Measurements from ENCODE around the gene GAK. TPM values are rescaled to one million over a fixed set of nuclear protein-coding genes. Genes with fewer than 3 reads are reported as not detected.
"Not testable (repeated sequence)": the region's sequence is repeated elsewhere in the genome, so short reads cannot be mapped to it uniquely, and the experiment has no call there.

The GAK gene
- polyA plus RNA-seq, 3 donors, result 52.5 to 87.8 (median 68.3) TPM

GRCh38 chr4:918591-918990 lies 13.5 kb downstream of the GAK start:
- not testable (repeated sequence) for DNase-seq (ENCODE audit: extremely low read depth in 1 of 11, low read depth in 9 of 11, low spot score in 4 of 11)

GRCh38 chr4:917992-918391 lies 14.1 kb downstream of the GAK start:
- DNase-seq (ENCODE audit: extremely low read depth in 1 of 11, low read depth in 9 of 11, low spot score in 4 of 11), result no peak

GRCh38 chr4:917466-917865 lies 14.7 kb downstream of the GAK start:
- no peak for DNase-seq (ENCODE audit: extremely low read depth in 1 of 11, low read depth in 9 of 11, low spot score in 4 of 11)

- DNase-seq (ENCODE audit: extremely low read depth in 1 of 11, low read depth in 9 of 11, low spot score in 4 of 11), result peak in 1 of 11 donors; percentile 22
These were observed 16.5 kb downstream of the GAK start for GRCh38 chr4:915595-915994.

GRCh38 chr4:915041-915474 lies 17.1 kb downstream of the GAK start:
- no peak for DNase-seq (ENCODE audit: extremely low read depth in 1 of 11, low read depth in 9 of 11, low spot score in 4 of 11)

- DNase-seq (ENCODE audit: extremely low read depth in 1 of 11, low read depth in 9 of 11, low spot score in 4 of 11), result no peak
These were observed 17.6 kb downstream of the GAK start for GRCh38 chr4:914531-914930.

GRCh38 chr4:913280-913618 lies 18.9 kb downstream of the GAK start:
- peak in 1 of 11 donors; percentile 9 for DNase-seq (ENCODE audit: extremely low read depth in 1 of 11, low read depth in 9 of 11, low spot score in 4 of 11)

- DNase-seq (ENCODE audit: extremely low read depth in 1 of 11, low read depth in 9 of 11, low spot score in 4 of 11), result no peak
These were observed 19.4 kb downstream of the GAK start for GRCh38 chr4:912548-913279.

GRCh38 chr4:911871-912490 lies 20.1 kb downstream of the GAK start:
- DNase-seq (ENCODE audit: extremely low read depth in 1 of 11, low read depth in 9 of 11, low spot score in 4 of 11), result no peak

- no peak for DNase-seq (ENCODE audit: extremely low read depth in 1 of 11, low read depth in 9 of 11, low spot score in 4 of 11)
These were observed 20.8 kb downstream of the GAK start for GRCh38 chr4:911221-911751.

GRCh38 chr4:910366-911091 lies 21.6 kb downstream of the GAK start:
- no peak for DNase-seq (ENCODE audit: extremely low read depth in 1 of 11, low read depth in 9 of 11, low spot score in 4 of 11)

- DNase-seq (ENCODE audit: extremely low read depth in 1 of 11, low read depth in 9 of 11, low spot score in 4 of 11), result no peak
These were observed 22.3 kb downstream of the GAK start for GRCh38 chr4:909821-910220.

- DNase-seq (ENCODE audit: extremely low read depth in 1 of 11, low read depth in 9 of 11, low spot score in 4 of 11), result no peak
These were observed 23.0 kb downstream of the GAK start for GRCh38 chr4:909131-909571.

- DNase-seq (ENCODE audit: extremely low read depth in 1 of 11, low read depth in 9 of 11, low spot score in 4 of 11), result peak in 1 of 11 donors; percentile 22
These were observed 24.3 kb downstream of the GAK start for GRCh38 chr4:907691-908425.

- no peak for DNase-seq (ENCODE audit: extremely low read depth in 1 of 11, low read depth in 9 of 11, low spot score in 4 of 11)
These were observed 25.1 kb downstream of the GAK start for GRCh38 chr4:907103-907400.

GRCh38 chr4:906339-907102 lies 25.6 kb downstream of the GAK start:
- DNase-seq (ENCODE audit: extremely low read depth in 1 of 11, low read depth in 9 of 11, low spot score in 4 of 11), result no peak

- no peak for DNase-seq (ENCODE audit: extremely low read depth in 1 of 11, low read depth in 9 of 11, low spot score in 4 of 11)
These were observed 26.4 kb downstream of the GAK start for GRCh38 chr4:905485-906338.

Data from renal cortex interstitium (tissue), 11 donors.